ENCODE measurements around the gene PPP1R1A.

Gene PPP1R1A

DNA sequence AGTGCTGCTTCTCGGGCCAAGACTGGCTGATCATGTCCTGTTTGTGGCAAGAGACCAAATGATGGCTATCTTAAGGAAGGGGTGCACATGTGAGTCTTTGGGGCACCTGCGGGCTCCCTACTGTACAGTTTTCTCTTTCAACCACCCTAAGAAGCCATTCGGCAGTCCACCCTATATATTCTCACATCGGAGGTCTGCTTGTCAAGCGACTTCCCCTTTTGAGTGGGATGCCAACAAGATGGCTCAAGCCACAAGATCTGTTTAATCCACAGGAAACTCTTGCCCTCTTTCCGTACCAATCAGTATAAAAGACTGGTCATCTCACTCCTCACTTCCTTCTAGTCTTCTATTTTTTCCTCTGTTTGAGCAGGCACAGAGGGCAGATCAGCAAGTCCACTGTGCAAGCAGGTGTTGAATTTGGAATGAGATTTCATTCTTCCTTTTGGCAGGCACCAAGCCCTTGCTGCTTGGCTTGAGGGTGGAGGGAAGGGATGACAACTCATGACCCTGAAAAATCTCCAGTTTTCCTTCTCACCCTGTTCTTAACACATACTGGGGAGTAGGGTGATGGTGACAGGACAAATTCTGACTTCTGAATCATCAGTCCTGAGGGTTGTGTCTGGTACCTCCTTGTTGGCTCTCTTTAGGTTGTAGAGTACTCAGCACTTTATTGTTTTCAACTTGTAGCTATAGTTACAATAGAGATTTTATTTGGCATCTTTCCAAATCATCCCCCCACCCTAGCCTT, 28.6 kb upstream of the PPP1R1A start:
- DNase-seq (ENCODE audit: extremely low read depth, insufficient read length), result no peak
- no peak overlapping the region for H3K4me3 ChIP-seq (replicated peaks; ENCODE audit: low read depth, low read length)
- H3K27me3 ChIP-seq (replicated peaks; ENCODE audit: control insufficient read depth, insufficient read depth, low read length), result no peaks in the 10 kb centered on the region; the same call in none of the 2 replicates

DNA sequence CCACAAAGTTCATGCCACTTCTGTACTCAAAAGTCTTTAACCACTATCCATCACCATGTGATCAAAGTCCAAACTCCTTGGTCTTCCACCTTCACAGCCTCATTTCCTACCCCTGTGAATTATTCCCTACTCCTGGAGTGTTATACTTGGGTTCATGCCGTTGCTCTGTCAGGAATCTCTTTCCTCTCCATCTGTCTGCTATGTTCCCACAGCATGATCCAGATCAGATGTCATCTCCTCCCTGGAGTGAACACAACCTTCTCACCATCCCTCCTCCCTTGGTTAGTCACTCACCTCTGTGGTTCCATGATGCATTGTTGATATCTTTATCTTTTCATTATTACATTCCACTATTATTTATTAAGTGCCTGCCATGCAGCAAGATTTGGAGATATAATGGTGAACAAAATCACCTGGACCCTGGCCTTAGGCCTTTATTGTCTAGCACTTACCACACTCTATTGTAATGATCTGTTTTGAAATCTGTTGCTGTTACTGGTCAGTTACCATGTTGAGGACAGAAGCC, 23.8 kb upstream of the PPP1R1A start:
- peaks cover 3% of the 10 kb centered on the region for H3K27me3 ChIP-seq (replicated peaks; ENCODE audit: control insufficient read depth, insufficient read depth, low read length)
- no peaks in the 10 kb centered on the region for H3K36me3 ChIP-seq (ENCODE audit: control insufficient read depth, insufficient read depth, low read length)
- no peak overlapping the region for H3K4me3 ChIP-seq (replicated peaks; ENCODE audit: low read depth, low read length)
- TF ChIP-seq, protein P1, sequence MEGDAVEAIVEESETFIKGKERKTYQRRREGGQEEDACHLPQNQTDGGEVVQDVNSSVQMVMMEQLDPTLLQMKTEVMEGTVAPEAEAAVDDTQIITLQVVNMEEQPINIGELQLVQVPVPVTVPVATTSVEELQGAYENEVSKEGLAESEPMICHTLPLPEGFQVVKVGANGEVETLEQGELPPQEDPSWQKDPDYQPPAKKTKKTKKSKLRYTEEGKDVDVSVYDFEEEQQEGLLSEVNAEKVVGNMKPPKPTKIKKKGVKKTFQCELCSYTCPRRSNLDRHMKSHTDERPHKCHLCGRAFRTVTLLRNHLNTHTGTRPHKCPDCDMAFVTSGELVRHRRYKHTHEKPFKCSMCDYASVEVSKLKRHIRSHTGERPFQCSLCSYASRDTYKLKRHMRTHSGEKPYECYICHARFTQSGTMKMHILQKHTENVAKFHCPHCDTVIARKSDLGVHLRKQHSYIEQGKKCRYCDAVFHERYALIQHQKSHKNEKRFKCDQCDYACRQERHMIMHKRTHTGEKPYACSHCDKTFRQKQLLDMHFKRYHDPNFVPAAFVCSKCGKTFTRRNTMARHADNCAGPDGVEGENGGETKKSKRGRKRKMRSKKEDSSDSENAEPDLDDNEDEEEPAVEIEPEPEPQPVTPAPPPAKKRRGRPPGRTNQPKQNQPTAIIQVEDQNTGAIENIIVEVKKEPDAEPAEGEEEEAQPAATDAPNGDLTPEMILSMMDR (IDR thresholded peaks at IDR 0.05; ENCODE audit: insufficient read depth, low read length, poor library complexity, severe bottlenecking), result no peak
- DNase-seq (ENCODE audit: extremely low read depth, insufficient read length), result no peak

More for the DNA sequence above, 28.6 kb upstream of the PPP1R1A start:
- TF ChIP-seq, protein P1 (IDR thresholded peaks at IDR 0.05; ENCODE audit: insufficient read depth, low read length, poor library complexity, severe bottlenecking), result no peak
- no peaks in the 10 kb centered on the region for H3K36me3 ChIP-seq (ENCODE audit: control insufficient read depth, insufficient read depth, low read length)

GRCh38 chr12:54611715-54612149, 23.3 kb upstream of the PPP1R1A start:
- TF ChIP-seq, protein P1 (IDR thresholded peaks at IDR 0.05; ENCODE audit: insufficient read depth, low read length, poor library complexity, severe bottlenecking), result no peak
- Histone ChIP-seq H3K36me3 (ENCODE audit: control insufficient read depth, insufficient read depth, low read length) (no peaks in the 10 kb centered on the region), H3K27me3 (replicated peaks; ENCODE audit: control insufficient read depth, insufficient read depth, low read length) (peaks cover 3% of the 10 kb centered on the region), H3K4me3 (replicated peaks; ENCODE audit: low read depth, low read length) (no peak overlapping the region)
- DNase-seq (ENCODE audit: extremely low read depth, insufficient read length), result no peak

DNA sequence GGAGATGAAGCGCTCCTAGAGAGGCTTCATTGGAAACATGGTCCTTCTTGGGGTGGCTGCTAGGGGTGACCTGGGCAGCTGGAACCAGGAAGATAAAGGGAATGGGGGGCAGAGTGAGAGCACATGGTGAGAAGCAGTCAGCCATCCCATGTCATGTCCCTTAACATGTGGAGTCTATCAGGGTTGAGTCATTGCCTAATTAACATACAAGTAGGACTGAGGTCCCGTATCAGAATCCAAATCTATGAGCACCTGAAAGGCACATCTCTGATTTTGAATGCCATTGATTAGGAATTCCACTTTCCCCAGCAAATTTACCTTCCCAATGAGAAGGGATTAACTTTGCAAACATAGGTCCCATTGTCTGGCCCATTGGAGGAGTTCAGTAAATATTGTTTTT, 20.3 kb upstream of the PPP1R1A start:
- Histone ChIP-seq H3K27me3 (replicated peaks; ENCODE audit: control insufficient read depth, insufficient read depth, low read length) (peaks cover 4% of the 10 kb centered on the region), H3K36me3 (ENCODE audit: control insufficient read depth, insufficient read depth, low read length) (no peaks in the 10 kb centered on the region), H3K4me3 (replicated peaks; ENCODE audit: low read depth, low read length) (no peak overlapping the region)
- no peak for DNase-seq (ENCODE audit: extremely low read depth, insufficient read length)
- TF ChIP-seq, protein P1 (IDR thresholded peaks at IDR 0.05; ENCODE audit: insufficient read depth, low read length, poor library complexity, severe bottlenecking), result no peak

DNA sequence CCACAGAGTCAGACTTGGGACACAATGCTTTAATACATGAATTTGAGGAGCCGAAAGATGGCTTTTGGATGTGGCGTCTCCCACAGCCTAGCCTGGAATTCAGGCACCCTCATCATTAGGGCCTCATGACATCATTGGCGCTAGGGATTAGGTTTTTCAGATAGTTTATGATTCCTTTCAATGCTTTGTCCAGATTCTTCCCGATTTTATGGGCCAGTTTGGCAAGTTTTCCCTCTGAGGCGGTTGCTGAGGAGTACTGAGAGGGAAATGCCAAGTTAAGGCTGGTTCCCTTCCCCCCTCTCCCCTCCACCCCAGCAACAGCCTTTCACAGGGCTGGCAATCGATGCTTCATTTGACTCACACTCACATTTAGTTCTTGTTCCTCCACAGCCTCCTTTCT, 19.7 kb upstream of the PPP1R1A start:
- DNase-seq (ENCODE audit: extremely low read depth, insufficient read length), result no peak
- peaks cover 4% of the 10 kb centered on the region for H3K27me3 ChIP-seq (replicated peaks; ENCODE audit: control insufficient read depth, insufficient read depth, low read length)
- H3K36me3 ChIP-seq (ENCODE audit: control insufficient read depth, insufficient read depth, low read length), result no peaks in the 10 kb centered on the region
- TF ChIP-seq, protein P1 (IDR thresholded peaks at IDR 0.05; ENCODE audit: insufficient read depth, low read length, poor library complexity, severe bottlenecking), result no peak
- H3K4me3 ChIP-seq (replicated peaks; ENCODE audit: low read depth, low read length), result no peak overlapping the region

Data from GM06990 (cell line).